ENCODE data around the gene LEUTX.

Gene LEUTX

GRCh38 chr19:39825093-39825463, 46.4 kb downstream of the LEUTX start:
- DNase-seq, result no peak

DNA sequence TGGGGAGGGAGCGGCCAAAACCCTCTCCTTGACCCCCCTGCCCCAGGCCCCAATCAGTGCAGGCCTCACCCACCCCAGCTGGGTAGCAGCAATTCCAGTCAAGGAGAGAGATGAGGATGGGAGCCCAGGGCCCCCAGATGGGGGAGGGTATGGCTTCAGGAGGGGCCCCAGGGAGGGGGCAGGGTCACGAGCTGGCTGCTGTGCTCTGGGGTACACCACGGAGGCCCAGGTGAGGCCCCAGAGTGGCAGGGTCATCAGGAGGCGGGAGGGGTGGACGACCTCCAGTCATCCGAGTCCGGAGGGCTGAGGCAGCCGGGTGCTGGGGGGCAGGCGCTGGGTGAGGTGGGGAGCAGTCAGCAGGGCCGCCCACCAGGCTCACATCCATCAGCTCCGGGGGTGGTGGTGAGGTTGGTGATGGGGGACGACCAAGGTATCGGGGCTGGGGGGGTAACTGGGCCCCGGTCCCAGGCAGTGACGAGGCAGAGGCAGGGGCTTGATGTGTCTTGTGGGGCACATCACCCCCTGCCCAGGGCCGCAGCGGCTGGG, 47.0 kb downstream of the LEUTX start:
- no peak for DNase-seq

GRCh38 chr19:39826311-39826945, 47.8 kb downstream of the LEUTX start:
- DNase-seq, result no peak

- no peak for DNase-seq
Observed at GRCh38 chr19:39827216-39827615, 48.6 kb downstream of the LEUTX start.

- DNase-seq, result no peak
Observed at GRCh38 chr19:39828015-39828653, 49.5 kb downstream of the LEUTX start.

DNA sequence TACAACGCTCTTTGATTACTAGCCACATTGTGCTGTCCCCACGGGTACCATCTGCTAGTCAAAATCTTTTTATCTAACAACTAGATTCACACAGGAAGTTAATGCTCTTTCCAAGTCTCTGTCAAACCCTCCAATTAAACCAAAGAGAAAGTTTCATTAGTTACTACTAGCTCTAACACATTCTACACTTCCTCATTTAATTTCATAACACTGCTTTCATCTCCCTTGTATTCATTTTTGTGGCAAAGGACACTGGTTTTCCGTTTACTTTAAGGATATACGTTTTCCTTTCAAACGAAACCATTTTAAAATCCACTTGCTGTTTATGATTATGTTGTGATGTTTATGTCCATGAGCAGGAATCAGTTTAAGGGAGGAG, 50.0 kb downstream of the LEUTX start:
- no peak for DNase-seq

- DNase-seq, result no peak
Observed at GRCh38 chr19:39829702-39830275, 51.1 kb downstream of the LEUTX start.

DNA sequence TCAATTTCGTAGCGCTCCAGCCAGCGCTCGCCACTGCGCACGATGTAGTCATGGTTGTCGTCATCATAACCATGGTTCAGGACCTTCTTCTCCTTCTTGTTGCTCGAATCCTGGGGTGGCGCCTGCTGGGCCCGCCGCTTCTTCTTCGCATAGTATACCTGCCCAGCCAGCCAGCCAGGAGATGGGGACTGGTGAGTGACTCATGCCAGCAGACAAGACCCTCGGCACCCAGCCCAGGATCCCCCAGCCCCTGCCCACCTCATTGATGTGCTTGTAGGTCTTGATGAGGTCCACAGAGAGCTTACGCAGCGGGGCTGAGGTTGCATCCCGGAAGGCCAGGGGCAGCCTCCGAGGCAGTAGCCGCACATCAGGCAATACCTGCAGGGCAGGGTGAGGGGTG, 51.8 kb downstream of the LEUTX start:
- DNase-seq, result no peak

- DNase-seq, result no peak
Observed at GRCh38 chr19:39830847-39831246, 52.2 kb downstream of the LEUTX start.

GRCh38 chr19:39831679-39832078, 53.0 kb downstream of the LEUTX start:
- DNase-seq, result no peak

- DNase-seq, result no peak
Observed at GRCh38 chr19:39832341-39833083, 53.9 kb downstream of the LEUTX start.

DNA sequence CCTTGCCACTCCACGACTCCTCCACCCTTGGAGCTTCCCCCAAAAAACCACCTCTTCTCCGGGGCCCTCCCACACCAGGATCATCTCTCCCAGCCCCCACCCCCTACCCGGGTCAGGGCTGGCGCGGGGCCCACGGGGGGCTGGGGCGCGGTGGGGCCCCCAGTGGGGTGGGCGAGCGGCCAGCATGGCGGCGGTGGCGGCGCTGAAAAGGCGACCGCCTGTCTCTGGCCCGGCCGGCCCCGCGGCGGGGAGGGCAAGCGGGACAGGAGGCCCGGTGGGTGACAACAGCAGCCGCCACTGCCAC, 54.5 kb downstream of the LEUTX start:
- no peak for DNase-seq

- DNase-seq, result peak; percentile 91
Observed at GRCh38 chr19:39833464-39834286, 55.0 kb downstream of the LEUTX start, which contains the start of gene DYRK1B. TSS of gene DYRK1B (minus strand) at chr19:39834162. CDS start at chr19:39831867, 2,295 bp downstream.

GRCh38 chr19:39834287-39834841, 55.7 kb downstream of the LEUTX start:
- no peak for DNase-seq
